Measurements from ENCODE around the gene CPAMD8.

CPAMD8 gene

DNA sequence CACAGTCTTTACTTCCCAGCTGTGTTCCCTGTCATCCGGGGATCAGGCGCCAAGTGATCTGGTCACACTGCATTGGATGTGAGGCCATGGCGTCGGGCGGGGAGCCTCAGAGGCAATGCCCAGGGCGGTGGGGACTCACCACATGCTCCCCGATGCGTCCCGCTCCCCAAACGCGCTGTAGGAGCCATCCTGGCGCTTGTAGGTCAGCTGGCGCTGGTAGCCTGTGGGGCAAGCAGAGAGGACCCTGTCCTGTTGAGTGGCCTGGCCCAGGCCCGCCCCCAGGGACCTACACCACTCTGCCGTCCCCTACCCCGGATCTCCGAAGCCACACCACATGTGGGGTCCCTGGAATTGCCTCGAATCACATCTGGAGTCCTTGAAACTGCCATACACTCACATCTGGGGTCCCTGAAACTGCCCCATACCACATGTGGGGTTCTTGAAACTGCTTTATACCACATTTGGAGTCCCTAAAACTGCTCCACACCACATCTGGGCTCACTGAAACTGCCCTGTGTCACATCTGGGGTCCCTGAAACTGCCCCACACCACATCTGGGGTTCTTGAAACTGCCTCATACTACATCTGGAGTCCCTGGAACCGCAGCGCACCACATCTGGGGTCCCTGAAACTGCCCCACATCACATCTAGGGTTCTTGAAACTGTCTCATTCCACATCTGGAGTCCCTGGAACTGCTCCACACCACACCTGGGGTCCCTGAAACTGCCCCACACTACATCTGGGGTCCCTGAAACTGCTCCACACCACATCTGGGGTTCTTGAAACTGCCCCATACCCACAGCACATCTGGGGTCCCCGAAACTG is 104.6 kb downstream of the CPAMD8 start:
- no peak for DNase-seq (ENCODE audit: low read depth in 1 of 2, low spot score in 1 of 2)

DNA sequence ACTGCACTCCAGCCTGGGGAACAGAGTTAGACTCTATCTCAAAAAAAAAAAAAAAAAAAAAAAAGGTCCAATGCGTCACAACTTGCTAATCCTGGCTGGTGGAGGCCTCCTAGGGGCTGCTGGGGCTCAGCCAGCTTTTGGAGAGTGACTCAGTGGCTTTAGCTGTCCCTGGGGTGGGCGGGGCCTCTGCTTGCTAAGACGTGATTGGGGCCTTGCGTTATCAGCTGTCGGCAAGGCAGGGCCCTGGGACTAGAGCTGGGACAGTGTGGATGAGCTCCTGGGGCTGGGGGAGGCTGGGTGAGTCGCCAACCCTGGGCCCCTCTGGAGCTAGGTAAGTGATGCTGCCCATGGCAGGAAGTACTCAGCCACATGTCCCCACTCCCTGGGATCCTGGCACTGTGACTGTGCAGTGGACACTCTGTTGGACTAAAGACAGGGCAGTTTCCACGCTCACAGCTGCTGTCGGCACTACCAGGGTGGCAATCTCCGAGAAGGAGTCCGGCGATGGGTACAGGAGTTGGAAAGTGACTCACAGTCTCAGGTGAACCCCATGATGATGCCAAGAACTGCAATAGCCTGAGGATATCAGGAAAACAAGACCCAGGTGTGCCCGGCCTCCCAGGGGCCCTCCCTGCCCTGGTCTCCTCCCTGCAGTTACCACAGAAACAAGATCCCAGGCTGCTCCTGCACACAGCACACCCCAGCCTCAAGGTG is 105.6 kb downstream of the CPAMD8 start:
- DNase-seq (ENCODE audit: low read depth in 1 of 2, low spot score in 1 of 2): no peak

DNA sequence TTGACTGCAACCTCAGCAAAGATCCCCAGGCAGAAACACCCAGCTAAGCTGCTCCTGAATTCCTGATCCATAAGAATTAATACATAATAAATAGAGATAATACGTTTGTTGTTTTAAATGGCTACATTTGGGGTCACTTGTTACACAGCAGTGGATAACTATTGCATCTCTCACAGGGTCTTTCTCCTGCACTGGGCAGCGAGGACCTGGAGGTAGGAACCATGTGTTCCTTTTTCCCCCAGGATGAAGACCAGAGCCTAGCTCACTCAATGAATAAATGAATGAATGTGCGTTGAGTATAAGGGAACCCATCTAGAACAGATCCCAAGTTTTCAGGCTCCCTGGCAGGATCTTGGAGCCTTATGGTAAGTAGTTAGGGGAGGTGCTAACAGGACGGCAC is 107.1 kb downstream of the CPAMD8 start:
- DNase-seq (ENCODE audit: low read depth in 1 of 2, low spot score in 1 of 2): no peak

DNA sequence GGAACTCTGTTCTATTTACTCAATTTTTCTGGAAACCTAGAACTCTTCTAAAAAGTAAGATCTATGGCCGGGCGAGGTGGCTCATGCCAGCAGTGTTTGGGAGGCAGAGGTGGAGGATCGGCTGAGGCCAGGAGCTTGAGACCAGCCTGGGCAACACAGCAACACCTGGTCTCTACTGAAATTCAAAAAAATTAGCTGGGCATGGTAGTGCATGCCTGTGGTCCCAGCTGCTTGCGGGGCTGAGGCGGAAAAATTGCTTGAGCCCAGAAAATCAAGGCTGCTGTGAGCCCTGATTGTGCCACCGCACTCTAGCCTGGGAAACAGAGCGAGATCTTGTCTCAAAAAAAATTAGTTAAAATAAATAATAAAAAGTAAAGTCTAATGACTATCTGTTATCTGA is 109.2 kb downstream of the CPAMD8 start:
- DNase-seq (ENCODE audit: low read depth in 1 of 2, low spot score in 1 of 2): no peak

DNA sequence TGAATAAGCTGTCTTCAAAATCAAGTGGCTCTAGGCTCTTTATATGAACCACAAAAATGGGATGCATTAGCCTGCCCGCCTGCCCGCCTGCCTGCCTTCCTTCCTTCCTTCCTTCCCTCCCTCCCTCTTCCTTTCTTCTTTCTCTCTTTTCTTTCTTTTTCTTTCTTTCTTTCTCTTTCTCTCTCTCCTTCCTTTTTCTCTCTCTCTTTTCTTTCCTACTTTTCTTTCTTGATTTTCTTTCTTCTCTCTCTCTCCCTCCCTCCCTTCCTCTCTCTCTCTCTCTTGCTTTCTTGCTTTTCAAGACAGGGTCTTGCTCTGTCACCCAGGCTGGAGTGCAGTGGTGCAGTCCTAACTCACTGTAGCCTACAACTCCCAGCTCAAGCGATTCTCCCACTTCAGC is 110.9 kb downstream of the CPAMD8 start:
- no peak for DNase-seq (ENCODE audit: low read depth in 1 of 2, low spot score in 1 of 2)

DNA sequence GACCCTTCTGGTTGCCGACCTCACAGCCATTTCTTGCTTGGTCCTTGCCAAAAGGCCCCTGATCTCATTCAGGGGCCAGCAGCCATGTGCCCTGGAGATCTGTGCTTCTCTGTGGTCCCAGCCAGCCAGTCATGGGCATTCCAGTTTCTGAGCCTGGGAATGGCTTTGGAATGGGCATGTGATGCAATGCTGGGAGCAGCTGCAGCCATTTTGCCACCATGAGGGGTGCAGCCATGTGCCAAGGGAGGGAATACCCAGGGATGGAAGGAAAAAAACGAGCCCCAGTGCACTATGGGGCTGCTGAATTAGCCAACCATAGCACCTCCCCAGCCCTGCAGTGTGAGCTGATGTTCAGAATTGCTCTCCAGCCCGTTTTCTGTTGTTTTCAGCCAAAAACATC is 111.5 kb downstream of the CPAMD8 start:
- no peak for DNase-seq (ENCODE audit: low read depth in 1 of 2, low spot score in 1 of 2)

DNA sequence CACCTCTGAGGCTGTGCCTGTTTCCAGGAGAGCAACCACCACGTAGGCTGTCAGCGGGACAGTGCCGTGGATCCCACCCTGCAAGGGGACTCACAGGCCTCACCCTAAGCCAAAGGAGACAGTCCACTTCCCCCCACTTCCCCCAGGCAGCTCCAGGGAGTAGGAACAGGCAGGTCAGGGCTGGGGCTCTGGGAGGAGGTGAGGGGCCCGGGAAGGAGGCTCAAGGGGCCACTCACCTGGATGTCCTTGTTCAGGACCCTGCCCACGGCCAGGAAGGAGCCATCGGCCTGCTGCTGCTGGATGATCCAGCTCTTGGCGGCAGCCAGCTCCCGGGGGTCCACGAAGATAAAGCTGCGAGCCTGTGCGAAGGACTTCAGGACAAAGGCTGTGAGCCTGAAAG is 112.2 kb downstream of the CPAMD8 start:
- DNase-seq (ENCODE audit: low read depth in 1 of 2, low spot score in 1 of 2): no peak

DNA sequence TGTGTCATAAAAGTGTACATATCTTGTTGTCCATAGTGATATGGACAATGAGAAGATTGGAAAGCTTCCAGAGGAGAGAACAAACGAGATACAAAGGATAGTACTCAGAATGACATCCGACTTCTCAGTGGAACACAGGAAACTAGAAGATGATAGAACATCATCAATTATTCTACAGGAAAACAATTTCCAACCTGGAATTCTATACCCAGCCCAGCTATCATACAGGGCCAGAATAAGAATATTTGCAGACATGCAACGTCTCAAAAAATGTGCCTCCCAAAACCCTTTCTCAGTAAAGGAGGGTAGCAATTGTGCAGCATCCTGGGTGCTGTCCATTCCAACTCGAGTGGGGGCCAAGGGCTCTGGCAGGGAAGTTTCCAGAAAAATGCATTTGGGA is 113.8 kb downstream of the CPAMD8 start:
- no peak for DNase-seq (ENCODE audit: low read depth in 1 of 2, low spot score in 1 of 2)

DNA sequence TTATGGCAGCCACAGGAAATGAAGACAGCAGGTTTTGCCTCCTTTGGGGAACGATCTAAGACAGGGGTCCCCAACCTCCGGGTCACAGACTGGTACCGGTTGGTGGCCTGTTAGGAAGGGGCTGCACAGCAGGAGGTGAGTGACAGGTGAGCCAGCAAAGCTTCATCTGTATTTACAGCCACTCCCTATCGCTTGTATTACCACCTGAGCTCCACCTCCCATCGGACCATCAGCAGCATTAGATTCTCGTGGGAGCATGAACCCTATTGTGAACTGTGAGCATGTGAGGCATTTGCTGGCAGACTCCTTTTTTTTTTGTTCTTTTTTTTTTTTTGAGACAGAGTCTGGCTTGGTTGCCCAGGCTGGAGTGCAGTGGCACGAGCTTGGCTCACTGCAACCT is 115.6 kb downstream of the CPAMD8 start:
- DNase-seq (ENCODE audit: low read depth in 1 of 2, low spot score in 1 of 2): no peak

DNA sequence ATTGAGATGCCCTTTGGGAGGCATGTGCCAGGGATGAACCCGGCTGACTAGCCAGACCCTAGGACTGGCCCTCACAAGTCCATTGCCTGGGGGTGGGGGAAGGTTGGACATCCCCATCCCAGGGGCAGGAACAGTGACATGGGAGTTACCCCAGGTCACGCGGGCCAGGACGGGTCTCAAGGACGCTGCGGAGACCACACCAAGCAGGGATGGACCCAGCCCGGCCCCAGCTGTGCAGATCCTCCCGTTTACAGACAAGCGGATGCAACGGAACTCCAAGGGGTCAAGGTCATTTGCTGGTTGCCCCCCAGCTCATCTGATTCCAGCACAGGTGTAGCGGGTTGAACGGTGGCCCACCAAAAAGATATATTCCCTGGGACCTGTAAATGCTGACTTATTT is 117.9 kb downstream of the CPAMD8 start:
- no peak for DNase-seq (ENCODE audit: low read depth in 1 of 2, low spot score in 1 of 2)

DNA sequence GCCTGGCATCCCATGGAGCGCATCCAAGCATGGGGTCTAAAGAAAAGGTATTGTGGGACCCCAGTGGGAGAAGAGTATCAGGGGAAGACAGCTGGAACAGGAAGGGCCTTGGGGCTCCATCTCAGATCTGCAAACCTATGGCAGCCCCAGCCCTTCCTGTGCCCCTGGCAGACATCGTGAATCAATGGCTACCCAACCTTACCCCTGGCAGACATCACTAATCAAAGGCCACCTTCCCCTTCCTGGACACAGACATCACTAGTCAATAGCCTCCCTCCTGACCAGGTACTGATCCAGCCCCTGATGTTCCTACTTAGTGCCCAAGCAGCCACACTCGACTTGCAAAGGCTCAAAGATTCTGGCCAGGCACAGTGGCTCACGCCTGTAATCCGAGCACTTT is 122.0 kb downstream of the CPAMD8 start:
- DNase-seq (ENCODE audit: low read depth in 1 of 2, low spot score in 1 of 2): no peak

DNA sequence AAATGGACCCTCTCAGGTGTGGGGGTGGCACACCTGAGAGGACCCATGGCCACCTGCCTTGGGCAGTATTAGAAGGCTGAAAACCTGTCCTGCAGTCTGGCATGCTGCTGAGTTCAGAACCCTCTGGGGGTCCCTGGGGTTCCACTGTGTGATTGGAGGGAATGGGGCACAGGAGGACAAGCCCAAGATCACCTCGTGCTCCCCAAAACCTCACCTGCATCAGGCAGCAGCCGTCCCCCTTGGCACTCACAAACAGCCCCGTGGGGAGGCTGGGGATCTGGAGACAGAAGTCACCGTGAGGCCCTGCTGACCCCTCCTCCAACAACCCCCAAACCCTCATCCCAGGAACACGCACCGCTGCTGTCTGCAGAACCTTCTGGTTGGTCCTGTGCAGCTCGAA is 123.3 kb downstream of the CPAMD8 start:
- DNase-seq (ENCODE audit: low read depth in 1 of 2, low spot score in 1 of 2): no peak

DNA sequence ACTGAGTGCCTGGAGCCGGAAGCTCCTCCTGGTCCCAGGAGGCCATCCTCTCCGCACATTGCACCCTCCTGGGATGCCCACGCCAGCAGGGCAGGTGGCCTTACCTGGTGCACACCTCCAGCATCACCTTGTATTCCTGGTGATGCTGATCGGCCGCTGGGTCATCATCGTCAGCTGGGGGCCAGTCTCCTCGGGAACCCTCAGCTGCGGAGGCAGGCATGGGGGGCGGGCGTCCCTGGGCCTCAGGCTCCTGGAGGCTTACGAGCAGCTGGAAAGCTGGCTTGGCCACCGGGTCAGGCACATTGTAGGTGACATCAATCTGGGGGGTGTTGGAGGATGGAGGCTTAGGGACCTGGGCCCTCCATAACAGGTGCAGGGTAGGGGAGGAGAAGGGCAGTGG is 124.1 kb downstream of the CPAMD8 start:
- no peak for DNase-seq (ENCODE audit: low read depth in 1 of 2, low spot score in 1 of 2)

DNA sequence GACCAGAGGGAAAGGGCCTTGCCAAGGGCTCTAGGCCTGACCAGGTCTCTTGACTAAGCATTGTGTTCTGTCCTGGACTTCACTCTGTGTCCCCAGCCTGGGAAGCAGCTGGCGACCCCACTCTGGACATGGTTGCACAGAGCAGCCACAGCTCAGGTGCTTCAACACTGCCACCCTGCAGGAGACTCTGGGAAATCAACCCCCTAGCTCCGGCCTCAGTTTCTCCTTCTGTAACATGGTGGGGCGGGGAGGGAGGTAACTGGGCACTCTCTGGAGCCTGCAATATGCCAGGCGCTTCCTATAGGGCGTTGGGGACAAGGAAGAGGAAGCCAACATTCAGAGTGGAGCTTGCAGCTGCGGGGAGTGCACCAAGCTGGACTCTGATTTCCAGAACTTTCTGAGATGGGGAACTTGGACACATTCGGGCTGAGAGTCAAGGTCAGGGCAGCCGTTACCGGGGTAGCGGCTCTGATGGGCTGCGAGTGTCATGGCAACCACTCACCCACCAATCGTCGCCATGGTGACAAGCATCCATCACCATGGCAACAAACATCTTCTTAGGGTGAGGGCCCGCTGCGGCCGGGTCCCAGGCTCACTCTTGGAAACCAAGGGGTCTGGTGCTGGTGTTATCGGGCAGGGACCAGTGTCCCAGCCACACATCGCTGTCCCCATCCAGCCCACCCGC is 125.0 kb downstream of the CPAMD8 start:
- DNase-seq (ENCODE audit: low read depth in 1 of 2, low spot score in 1 of 2): no peak

DNA sequence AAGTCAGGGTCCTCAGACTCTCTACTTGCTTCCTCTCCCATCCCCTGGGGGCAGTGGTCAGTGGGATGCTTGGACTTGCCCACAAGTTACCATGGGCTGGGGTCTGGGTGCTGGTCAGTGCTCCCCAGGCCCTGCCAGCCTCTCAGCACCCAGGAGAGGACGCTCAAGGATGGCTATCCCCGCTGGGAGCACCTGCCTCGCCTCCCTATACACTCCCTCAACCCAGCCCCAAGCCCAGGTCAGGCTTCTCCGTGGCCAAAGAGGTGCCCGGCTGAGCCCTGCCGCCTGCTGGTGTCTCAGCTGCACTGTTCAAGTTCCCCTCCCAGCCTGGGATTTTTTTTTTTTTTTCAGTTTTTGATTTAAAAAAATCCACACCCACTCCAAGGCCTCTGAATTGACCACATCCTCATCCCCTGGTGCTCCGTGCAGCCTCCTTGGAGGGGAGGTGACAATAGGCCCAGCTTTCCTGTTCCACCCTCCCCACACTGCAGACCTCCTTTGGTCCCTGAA is 127.0 kb downstream of the CPAMD8 start:
- no peak for DNase-seq (ENCODE audit: low read depth in 1 of 2, low spot score in 1 of 2)

DNA sequence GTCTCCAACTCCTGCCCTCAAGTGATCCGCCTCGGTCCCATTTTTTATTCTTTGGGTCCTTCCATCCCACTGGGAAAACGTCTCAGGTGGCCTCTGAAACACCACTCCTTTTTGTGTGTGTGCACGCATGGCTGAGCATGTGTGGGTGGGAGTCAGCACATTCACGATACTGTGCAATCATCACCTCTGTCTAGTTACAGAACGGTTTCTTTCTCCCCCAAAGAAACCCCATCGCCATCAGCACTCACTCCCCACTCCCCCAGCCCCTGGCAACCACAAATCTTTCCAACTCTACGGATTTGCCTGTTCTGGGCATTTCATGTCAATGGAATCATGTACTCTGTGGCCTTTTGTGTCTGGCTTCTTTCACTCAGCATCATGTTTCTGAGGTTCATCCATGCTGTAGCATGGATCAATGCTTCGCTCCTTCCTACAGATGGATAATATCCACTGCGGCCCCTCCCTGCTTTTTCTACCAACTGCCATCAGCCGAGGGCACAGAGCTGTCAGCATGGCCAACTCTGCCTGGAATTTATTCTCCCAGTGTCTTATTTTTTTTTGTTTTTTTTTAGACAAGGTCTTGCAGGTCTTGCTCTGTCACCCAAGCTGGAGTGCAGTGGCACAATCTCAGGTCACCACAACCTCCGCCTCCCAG is 128.1 kb downstream of the CPAMD8 start:
- DNase-seq (ENCODE audit: low read depth in 1 of 2, low spot score in 1 of 2): no peak

DNA sequence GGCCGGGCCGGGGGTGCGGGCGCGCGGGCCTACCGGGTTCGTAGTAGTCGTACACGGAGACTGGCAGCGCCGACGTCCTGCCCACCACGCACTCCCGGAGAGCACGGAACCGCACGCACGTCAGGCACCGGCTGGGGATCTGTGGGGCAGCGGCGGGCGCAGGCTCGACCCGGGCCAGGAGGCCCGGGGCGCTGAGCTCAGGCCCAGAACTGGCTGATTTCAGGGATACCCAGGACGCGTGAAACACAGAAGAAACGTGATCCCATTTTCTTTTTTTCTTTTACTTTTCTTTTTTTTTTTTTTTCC is 128.8 kb downstream of the CPAMD8 start:
- peak in 1 of 2 donors; percentile 13 for DNase-seq (ENCODE audit: low read depth in 1 of 2, low spot score in 1 of 2)

DNA sequence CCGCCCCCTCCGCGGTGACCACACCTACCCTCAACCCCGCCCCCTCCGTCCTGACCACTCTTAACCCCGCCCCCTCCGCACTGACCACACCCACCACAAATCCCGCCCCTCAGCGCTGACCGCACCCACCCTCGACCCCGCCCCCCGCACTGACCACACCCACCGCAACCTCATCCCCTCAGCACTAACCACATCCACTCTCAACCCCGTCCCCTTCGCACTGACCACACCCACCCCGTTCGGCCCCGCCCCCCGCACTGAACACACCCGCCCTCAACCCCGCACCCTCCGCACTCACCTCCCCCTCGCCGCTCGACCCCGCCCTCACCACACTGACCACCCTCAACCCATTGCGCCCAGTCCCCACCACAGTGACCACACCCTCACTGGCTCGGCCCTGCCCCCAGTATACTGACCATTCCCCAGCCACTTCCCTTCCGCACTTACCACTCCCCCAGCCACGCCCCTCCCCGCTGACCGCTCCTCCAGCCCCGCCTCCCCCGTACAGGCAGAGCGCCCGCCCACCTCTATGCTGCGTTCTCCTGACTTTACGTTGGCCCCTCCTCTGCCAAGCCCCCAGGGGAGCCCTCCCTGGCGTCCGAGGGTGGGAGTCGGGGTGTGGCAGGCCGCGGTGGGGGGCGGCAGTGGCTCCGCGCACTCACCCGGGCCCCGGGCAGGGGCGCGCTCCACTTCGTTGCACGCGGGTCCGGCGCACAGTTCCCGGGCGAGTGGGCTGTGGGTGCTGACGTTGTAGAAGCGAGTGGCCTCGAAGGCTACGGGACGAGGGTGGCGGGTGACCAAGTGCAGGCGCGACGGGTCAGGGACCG is 129.4 kb downstream of the CPAMD8 start:
- peak; percentile 27 to 42 for DNase-seq (ENCODE audit: low read depth in 1 of 2, low spot score in 1 of 2)

DNA sequence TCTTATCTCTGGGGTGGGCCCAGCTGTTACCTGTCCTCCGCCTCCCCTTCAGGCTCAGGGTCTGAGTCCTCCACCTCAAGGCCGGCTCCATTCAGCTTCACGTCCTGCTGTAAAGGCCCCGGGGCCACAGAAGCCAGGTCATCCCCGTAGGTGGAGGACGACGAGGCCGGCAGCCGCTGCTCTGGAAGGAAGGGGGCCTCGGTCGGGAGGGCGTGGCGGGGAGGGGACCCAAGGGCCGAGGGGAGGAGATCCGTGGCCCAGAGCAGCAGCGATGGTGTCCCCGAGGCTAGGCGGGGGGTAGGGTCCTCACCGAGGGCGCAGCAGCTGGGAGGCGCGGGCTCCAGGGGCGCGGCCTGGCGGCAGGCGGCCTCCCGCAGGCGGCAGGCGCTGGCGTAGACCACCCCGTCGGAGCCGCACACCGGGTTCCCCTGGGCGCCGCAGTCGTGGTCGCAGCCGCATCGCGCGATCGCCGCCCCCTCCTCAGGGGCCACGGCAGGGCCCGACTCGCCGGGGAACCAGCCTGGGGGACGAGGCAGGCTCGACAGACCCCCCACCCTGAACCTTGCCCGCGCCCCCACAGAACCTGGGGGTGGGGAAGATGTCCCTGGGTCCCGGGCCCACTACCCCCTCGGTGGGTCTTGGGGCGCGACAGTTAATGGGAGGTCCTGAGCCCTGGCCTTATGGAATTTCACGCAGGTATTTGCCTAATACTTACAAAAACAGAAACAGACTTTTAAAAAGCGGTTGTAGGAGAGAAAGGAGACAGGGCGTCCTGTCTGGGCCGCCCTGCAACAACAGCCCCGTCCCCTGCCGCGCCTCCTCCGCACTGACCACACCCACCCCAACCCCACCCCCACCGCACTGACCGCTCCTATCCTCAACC is 130.2 kb downstream of the CPAMD8 start:
- no peak for DNase-seq (ENCODE audit: low read depth in 1 of 2, low spot score in 1 of 2)
